ENCODE results near the gene GLRX. TPM values are rescaled to one million over a fixed set of nuclear protein-coding genes. Genes with fewer than 3 reads are reported as not detected.

The GLRX gene
- total and polyA plus RNA-seq, 2 of the 13 experiments (the other 11 are each of a cell fraction or from before 2014, with no cell fraction given) = 63.8 to 499 TPM

GRCh38 chr5:95863383-95863757 is 40.8 kb upstream of the GLRX start (continued):
- TF ChIP-seq ERF (CRISPR knock-in tag; IDR thresholded peaks at IDR 0.05) (0 out of 2 replicates have a peak, but pooled peaks have one; percentile 9), ZNF12 (CRISPR knock-in tag; IDR thresholded peaks at IDR 0.05) (peak; percentile 25; the same call in 1 of the 2 replicates), RCOR2 (CRISPR knock-in tag; IDR thresholded peaks at IDR 0.05) (0 out of 2 replicates have a peak, but pooled peaks have one; percentile 7), PCBP1 (IDR thresholded peaks at IDR 0.05; ENCODE audit: borderline replicate concordance, low read depth, low read length) (no peak), ZUFSP (CRISPR knock-in tag; IDR thresholded peaks at IDR 0.05; ENCODE audit: borderline replicate concordance) (no peak), TFE3 (CRISPR knock-in tag; IDR thresholded peaks at IDR 0.05) (0 out of 2 replicates have a peak, but pooled peaks have one; percentile 32), CEBPB (IDR thresholded peaks at IDR 0.05; ENCODE audit: borderline replicate concordance, low read depth, low read length) (peak; percentile 62; the same call in 1 of the 2 replicates), ZNF232 (CRISPR knock-in tag; IDR thresholded peaks at IDR 0.05; ENCODE audit: borderline replicate concordance) (peak; percentile 63; the same call in 1 of the 2 replicates), ZNF564 (CRISPR knock-in tag; IDR thresholded peaks at IDR 0.05) (0 out of 2 replicates have a peak, but pooled peaks have one; percentile 35), BRCA1 (CRISPR knock-in tag; IDR thresholded peaks at IDR 0.05) (0 out of 2 replicates have a peak, but pooled peaks have one; percentile 63), IRF1 (CRISPR knock-in tag; IDR thresholded peaks at IDR 0.05; ENCODE audit: low read depth) (0 out of 2 replicates have a peak, but pooled peaks have one; percentile 41), ZNF383 (CRISPR knock-in tag; IDR thresholded peaks at IDR 0.05; ENCODE audit: borderline replicate concordance) (0 out of 2 replicates have a peak, but pooled peaks have one; percentile 53), SOX13 (IDR thresholded peaks at IDR 0.05) (no peak), SOX13 (CRISPR knock-in tag; conservative IDR thresholded peaks at IDR 0.05 in 1 of 2, IDR thresholded peaks at IDR 0.05 in 1 of 2) (peak in 1 of 2 experiments; percentile 67; a peak in 2 of 4 replicates), ATF4 (CRISPR knock-in tag; IDR thresholded peaks at IDR 0.05) (peak in 1 of 2 experiments; percentile 57; a peak in 2 of 4 replicates), PHF5A (CRISPR knock-in tag; IDR thresholded peaks at IDR 0.05; ENCODE audit: low read depth, unreplicated experiment) (no peak), THRA (CRISPR knock-in tag; IDR thresholded peaks at IDR 0.05; ENCODE audit: borderline replicate concordance) (peak; percentile 26; the same call in 1 of the 2 replicates), CHD4 (IDR thresholded peaks at IDR 0.05; ENCODE audit: borderline replicate concordance, low read length) (no peak), NFYB (CRISPR knock-in tag; IDR thresholded peaks at IDR 0.05) (no peak), NCOA2 (CRISPR knock-in tag; IDR thresholded peaks at IDR 0.05) (peak; percentile 35; the same call in 1 of the 2 replicates)

All from HepG2 (cell line).